ENCODE data around the gene SPRN.

GRCh38 chr10:133420028-133420427 lies 4.4 kb downstream of the SPRN start:
- TF ChIP-seq CTCF (IDR thresholded peaks at IDR 0.05) (no peak), POLR2A (IDR thresholded peaks at IDR 0.05) (no peak)
